HG03565 (cell line): ENCODE results near the gene NKIRAS1.
"Not testable (repeated sequence)": the region's sequence is repeated elsewhere in the genome, so short reads cannot be mapped to it uniquely, and the experiment has no call there.

ENCODE experiments used
- ATAC-seq: cut with Tn5 transposase; IDR thresholded peaks from one replicate; pipeline ENCODE4 v1.9.1; 2021; ENCODE audit warnings: mild to moderate bottlenecking, moderate library complexity; ENCODE audit not compliant: unreplicated experiment

Gene NKIRAS1

GRCh38 chr3:23941440-23941839, 24.6 kb upstream of the NKIRAS1 start:
- ATAC-seq, result no peak

- ATAC-seq, result no peak
Observed at GRCh38 chr3:23940775-23941174, 24.0 kb upstream of the NKIRAS1 start.

DNA sequence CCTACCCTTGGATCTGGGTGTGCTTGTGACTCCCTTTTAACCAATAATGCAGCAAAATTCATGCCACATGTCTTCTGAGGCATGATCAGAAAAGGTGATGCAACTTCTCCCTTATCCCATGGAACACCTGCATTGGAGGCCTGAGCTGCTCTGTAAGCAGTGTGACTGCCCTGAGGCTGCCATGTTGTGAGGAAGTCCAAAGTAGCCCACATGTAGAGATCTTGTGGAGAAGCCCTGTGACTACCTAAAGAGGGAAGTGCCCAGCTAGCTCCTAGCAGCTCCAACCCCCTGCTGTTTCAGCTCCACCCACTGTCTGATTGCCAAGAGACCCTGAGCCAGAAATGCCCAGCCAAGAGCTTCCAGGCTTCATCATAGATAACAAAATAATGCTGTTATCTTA, 21.9 kb upstream of the NKIRAS1 start:
- no peak for ATAC-seq

DNA sequence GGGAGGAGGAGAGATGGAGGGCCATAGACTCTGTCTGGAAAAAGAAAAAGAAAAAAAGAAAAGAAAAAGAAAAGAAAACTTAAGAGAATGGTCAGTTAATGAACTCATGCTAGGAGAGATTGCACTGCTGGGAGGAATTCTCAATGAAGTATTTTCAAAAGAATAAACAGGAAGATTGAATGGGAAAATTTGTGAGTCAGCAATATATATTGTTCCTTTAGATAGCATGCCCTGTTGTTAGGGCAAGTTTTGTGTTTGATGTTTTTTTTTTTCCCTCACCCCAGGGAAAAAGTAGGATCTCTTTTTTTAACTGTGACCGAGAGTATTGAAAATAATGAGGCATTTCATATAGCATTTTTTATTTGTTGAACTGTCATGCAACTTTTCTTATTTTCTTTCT, 20.5 kb upstream of the NKIRAS1 start:
- ATAC-seq, result no peak

GRCh38 chr3:23934253-23934652, 17.5 kb upstream of the NKIRAS1 start:
- no peak for ATAC-seq

DNA sequence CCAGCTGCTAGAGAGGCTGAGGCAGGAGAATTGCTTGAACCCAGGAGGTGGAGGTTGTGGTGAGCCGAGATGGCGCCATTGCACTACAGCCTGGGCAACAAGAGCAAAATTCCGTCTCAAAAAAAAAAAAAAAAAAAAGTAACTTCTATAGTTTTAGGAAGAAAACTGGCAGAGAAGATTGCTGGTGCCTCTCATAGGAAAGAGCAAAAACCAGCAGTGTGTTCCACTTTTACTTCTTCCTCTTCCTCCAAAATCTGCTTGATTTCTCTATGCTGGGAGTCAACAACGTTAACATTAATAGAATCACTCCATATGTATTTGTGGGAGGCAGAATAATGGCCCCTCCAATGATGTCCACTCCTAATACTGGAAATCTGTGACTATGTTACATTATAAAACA, 15.8 kb upstream of the NKIRAS1 start:
- no peak for ATAC-seq

DNA sequence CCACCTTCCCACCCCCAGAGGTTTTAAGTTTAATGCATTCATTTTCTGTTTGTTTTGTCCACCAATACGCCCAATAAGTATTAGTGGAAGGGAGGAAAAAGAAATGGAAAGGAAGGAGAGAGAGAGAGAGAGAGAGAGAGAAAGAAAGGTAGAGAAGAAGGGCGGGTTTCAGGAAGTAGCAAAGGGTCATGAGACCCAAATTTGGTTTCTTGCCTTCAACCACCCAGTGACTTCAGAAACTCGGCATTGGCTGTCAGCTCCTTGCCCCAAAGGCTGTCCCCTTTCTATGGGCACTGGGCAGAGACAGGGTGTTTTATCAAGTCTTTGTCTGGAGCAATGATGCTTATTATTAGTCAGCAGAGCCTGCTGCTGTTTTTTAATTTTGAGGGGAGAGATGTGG, 14.8 kb upstream of the NKIRAS1 start:
- ATAC-seq, result no peak

- ATAC-seq, result no peak
Observed at GRCh38 chr3:23928524-23928923, 11.7 kb upstream of the NKIRAS1 start.

- no peak for ATAC-seq
Observed at GRCh38 chr3:23926736-23927135, 9.9 kb upstream of the NKIRAS1 start.

DNA sequence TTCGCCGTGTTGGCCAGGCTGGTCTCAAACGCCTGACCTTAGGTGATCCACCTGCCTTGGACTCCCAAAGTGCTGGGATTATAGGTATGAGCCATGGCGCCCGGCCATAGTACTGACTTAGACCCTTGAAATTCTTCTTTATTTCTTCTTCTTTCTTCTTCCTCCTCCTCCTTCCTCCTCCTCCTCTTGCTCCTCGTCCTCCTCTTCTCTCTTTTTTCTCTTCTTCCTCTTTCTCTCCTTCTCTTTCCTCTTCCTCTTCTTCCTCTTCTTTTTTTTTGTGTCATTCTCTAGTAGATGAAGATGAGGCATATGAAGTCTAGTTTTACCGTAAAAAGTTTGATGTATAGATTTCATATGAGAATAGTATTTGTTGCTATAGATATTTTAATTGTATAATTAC, 9.5 kb upstream of the NKIRAS1 start:
- ATAC-seq, result no peak

- ATAC-seq, result no peak
Observed at GRCh38 chr3:23923786-23924185, 7.0 kb upstream of the NKIRAS1 start.

GRCh38 chr3:23921052-23921511, 4.3 kb upstream of the NKIRAS1 start:
- ATAC-seq, result no peak

DNA sequence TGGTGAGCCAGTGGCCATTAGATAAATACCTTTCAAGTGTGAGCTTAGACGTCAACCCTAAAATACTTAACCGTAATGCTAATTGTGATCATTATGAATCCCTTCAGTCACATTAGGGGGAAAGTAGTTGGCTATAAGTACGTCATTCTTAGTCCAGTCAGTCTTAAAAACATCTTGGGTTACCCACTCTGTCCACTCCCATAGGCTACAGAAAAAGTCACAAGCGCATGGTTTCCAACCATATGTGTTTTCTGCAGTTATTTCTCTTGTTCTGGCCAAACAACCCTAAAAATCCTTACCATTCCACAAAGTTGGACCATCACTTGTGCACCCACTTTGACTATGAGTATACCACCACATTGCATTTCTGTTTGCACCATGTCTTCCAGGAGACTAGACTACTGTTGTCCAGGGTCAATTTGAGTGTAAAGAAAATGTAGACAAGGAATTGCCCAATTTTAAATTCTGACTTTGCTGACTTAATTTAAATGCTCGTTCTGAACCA, 3.4 kb upstream of the NKIRAS1 start:
- ATAC-seq, result no peak

- ATAC-seq, result no peak
Observed at GRCh38 chr3:23919628-23920027, 2.8 kb upstream of the NKIRAS1 start.

- not testable (repeated sequence) for ATAC-seq
Observed at GRCh38 chr3:23918331-23918730, 1.5 kb upstream of the NKIRAS1 start.

- ATAC-seq, result not testable (repeated sequence)
Observed at GRCh38 chr3:23917679-23918303, 1.0 kb upstream of the NKIRAS1 start.

DNA sequence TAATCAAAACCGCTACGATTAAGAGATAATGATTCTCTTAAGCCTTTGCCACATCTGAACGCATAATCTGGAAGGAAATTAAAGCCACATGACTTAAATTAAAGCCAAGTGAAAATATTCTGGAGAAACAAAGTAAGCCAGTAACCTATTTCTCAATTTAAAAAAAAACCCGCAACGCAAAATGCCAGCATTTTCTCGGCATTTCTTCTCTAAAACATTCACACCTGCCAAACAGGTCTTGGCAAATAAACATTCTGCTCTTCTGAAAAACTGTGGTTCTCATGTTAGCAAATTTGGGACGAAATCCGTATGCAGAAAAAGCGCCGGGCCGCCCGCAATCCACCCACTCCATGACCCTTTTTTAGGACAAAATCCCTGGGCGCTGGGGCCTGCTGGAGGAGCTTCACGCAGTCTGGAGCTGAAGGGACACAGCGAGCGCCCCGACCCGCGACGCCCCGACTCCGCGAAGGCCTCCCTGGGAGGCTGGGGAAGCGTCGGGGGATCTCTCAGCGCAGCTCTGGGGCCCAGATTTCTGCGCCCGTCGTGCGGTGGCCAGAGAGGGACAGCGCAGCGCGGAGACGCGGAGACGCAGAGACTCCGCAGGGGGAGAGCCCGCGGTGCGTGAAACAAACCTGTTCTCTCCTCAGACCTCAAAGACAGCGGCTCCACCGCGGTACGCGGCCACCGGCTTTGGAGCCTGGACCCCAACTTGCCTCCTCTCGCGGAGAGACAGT, 471 bp downstream of the NKIRAS1 start:
- ATAC-seq, result peak; percentile 30

DNA sequence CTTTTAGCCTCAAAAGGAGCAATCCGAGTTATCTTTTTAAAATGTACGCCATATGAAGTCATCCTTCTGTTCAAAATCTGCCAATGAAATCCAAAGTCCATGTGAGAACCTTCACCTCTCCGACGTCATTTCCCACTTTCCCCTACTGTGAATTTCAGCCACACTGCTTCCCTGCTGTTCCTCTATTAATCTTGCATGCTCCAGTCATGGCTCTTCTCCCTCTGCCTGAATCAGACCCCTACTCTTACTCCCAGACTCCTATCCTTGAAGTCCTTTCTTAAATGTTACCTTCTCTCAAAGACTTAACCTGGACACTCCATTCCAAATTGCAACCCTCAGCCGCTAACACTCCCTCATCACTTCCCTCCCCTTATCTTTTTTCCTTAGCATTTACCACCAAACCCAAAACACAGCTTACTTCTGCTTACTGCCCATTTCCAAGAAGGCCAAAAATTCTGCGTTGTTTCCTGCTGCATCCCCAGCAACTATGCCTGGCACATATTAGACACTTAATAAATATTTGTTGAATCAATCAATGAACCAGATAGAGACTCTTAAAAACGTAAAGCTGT, 1.2 kb downstream of the NKIRAS1 start:
- ATAC-seq, result no peak

DNA sequence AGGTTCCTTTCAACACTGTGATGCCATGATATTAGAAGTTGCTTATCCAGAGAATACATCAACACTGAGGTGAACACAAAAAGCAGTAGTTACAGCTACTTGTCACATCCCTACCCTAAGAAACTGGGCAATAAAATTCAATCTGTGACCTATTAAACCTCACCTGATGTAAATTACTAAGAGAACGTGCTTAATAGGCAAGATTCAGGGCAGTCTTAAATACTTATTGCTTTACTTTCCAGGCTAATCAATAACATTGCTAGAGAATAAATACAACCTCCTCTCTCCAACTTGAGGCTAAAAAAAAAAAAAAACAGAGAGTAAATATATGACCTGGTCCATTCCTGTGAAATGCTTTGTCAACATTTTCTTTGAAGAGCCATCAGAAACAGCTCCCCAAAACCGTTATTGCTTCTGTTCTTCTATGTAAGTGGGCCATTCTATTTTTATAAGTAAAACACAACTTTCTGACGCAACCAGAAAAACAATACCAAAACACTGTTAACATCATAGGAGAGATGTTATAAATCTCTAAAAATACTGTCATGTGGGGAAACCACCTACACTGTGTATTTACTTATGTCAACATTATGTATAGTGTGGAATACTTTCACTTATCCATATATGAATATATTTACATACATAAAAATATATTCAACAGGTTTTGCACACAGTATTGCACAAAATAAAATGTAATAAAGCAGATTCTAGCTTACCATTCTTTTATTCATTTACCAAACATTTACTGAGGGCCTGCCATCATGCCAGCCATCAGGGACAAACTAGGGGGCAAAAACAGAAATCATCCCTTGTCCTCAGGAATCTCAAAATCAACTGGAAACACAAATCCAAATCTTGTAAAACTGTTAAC, 2.7 kb downstream of the NKIRAS1 start:
- peak; percentile 20 for ATAC-seq

GRCh38 chr3:23913182-23913581, 3.6 kb downstream of the NKIRAS1 start:
- ATAC-seq, result no peak

DNA sequence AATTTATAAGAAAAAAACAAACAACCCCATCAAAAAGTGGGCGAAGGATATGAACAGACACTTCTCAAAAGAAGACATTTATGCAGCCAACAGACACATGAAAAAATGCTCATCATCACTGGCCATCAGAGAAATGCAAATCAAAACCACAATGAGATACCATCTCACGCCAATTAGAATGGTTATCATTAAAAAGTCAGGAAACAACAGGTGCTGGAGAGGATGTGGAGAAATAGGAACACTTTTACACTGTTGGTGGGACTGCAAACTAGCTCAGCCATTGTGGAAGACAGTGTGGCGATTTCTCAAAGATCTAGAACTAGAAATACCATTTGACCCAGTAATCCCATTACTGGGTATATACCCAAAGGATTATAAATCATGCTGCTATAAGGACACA, 4.5 kb downstream of the NKIRAS1 start:
- not testable (repeated sequence) for ATAC-seq
